ENCODE data around the gene GHRL.

Gene GHRL

GRCh38 chr3:10294030-10294586, 1.4 kb upstream of the GHRL start:
- no peak for DNase-seq

GRCh38 chr3:10291641-10292040, 1.1 kb downstream of the GHRL start:
- no peak for DNase-seq

DNA sequence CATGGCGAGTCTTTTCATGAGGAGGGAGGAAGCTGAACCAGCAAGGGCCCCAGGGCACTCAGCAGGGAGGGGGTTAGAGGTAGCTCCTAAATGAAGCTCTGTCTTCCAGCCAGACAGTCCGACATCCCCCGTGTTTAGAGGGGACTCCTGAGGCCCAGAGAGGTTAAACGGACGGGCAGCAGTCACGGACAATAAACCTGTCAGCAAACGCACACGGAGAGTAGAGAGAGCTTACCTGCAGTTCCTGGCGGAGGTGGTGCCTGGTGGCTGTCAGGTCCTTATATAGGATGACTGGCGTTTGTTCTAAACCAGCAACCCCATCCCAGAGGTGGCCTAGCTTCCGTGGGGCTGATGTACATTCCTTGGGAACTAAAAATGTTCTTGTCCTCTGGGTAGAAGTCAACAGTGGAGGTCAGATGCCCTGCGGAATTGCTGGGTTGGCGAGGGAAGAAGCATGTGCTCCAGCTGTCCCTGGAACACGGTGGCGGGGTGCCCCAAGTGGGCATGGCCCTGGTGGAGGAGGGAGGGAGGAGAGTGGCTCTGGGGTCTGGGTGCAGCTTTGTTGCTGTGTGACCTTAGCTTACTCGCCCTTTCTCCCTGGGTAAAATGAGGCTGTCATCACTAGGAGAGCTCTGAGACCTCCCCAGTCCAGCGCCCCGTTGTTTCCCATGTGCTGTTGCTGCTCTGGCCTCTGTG, 2.1 kb downstream of the GHRL start:
- DNase-seq = no peak

- no peak for DNase-seq
These were observed 2.9 kb downstream of the GHRL start for GRCh38 chr3:10289787-10290355.

DNA sequence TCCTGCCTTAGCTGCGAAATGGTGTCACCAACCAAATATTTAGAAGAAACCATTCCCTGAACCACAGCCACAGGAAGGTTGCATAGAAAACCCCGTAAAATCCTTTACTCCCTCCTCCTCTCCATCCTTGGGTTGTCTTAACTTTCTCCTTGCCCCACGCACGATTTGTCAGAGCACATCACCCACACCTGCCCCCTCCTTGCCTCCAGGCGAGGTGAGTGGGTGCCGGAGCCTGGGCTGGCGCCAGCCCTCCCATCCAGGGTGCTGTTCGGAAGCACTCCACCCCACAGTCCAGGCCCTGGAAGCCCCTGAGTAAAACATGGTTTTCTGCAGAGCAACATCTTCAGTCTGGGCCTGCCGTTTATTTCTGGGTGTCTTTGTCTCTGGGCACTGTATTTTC, 3.7 kb downstream of the GHRL start:
- DNase-seq = no peak

- DNase-seq = no peak
These were observed 4.2 kb downstream of the GHRL start for GRCh38 chr3:10288575-10288960.

- no peak for DNase-seq
These were observed 4.7 kb downstream of the GHRL start for GRCh38 chr3:10287936-10288574.

- DNase-seq = peak; percentile 89
These were observed 6.0 kb downstream of the GHRL start for GRCh38 chr3:10286596-10287295.

DNA sequence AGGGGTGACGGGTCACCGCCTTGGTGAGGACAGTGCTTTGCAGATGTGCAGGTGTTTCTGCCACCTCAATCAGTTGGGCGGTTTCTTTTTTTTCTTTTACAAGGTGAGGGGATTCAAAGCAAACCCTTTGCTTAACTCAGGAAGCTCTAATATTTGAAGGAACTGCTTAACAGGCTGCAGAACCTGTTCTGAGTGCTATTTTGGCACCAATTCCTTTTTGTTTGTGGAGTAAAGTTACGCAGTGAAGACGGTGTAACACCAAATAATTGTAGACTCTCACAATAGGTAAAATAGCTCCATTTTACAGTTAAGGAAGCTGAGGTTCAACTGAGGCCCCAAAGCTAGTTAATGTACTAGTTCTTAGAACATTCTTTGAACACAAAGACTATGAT, 6.6 kb downstream of the GHRL start:
- no peak for DNase-seq

DNA sequence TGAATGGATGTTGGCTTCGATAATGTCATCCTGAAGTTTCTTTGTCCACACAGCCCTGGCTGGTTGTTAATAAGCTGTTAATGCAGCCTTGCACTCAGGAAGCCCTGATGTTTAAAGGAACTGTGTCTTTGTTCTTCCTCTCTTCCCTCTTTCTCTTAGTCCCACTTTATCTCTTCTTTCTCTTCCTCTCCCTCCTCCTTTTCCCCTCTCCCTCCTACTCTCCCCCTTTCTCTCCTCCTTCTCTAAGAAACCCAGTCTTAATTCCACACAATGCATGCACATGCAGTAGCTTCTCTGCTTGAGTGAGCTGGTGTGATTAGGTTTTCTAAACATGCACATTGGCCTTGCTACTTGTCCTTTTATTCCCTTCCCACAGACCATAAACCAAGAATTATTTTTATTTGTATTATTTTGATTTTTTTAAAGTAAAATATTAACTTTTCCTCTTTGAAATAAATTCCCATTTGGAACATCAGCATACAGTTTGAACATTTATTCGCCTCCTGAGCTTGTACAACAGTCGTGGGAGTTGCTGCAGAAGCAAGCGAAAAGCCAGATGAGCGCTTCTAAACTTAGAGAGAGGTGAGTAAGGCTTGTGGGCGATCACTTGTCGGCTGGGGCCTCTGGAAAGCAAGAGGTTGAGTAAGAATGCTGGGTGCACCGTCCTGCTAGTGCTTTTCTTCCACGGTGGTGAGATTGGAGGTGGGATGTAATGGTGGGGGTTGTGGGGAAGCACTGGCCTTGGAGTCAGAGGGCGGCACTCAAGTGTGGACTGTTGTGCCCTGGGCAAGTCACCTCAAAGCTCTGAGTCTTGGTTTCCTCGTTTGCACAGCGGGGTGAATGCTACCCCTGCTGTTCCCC, 7.2 kb downstream of the GHRL start:
- no peak for DNase-seq

DNA sequence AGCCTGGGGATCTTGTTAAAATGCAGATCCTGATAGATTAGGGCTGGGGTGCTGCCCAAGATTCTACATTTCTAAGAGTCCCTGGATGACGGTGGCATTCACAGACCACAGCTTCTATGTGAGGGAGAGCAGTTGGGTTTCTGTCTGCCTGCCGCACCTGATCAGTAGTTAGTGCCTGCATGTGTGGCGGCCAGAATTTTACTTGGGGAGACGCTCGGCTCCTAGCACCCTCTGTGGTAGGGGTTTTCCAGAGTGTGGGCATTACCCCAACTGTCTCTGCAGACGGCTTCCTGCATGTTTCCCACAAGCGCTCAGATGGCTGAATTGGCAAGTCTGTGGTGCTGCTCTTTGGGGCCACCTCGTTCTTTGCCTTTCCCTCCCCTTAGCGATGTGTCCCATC, 8.3 kb downstream of the GHRL start:
- DNase-seq = no peak

DNA sequence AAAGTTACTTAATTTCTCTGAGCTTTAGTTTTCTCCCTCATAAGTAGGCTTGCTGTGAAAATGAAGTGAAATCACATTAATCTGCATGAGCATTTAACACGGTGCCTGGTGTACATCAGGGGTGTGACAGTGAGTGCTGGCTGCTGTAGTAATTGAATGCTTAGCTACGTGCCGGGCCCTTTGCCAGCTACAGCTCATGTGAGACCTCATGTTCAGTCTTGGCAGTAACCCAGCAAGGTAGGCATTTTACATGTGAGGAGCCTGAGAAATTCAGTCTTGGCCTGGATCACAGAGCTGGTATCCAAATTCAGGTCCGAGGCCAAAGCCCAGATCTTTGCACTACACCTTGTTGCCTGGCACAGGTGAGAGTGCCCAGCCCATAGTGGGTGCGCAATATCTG, 9.1 kb downstream of the GHRL start:
- DNase-seq = no peak

DNA sequence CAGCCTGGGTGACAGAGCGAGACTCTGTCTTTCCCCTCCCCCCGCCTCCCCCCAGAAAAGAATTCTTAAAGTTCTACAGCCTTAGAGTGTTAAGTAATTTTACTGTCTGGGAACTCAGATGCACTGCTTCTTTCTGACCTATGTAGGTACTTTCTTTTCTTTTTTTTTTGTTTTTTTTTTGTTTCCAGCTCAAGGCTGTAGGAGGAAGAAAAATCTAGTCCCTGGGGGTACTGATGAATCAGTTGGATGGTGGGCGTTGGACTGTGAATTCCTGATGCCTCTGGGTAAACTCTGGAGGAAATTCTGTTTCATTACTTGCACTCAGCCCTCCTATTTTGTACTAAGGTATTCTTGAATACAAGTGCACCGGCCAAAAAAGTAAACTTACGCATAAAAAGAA, 10.8 kb downstream of the GHRL start:
- DNase-seq = no peak

- DNase-seq = no peak
These were observed 12.2 kb downstream of the GHRL start for GRCh38 chr3:10280571-10280970.

- DNase-seq = no peak
These were observed 12.6 kb downstream of the GHRL start for GRCh38 chr3:10280177-10280529.

DNA sequence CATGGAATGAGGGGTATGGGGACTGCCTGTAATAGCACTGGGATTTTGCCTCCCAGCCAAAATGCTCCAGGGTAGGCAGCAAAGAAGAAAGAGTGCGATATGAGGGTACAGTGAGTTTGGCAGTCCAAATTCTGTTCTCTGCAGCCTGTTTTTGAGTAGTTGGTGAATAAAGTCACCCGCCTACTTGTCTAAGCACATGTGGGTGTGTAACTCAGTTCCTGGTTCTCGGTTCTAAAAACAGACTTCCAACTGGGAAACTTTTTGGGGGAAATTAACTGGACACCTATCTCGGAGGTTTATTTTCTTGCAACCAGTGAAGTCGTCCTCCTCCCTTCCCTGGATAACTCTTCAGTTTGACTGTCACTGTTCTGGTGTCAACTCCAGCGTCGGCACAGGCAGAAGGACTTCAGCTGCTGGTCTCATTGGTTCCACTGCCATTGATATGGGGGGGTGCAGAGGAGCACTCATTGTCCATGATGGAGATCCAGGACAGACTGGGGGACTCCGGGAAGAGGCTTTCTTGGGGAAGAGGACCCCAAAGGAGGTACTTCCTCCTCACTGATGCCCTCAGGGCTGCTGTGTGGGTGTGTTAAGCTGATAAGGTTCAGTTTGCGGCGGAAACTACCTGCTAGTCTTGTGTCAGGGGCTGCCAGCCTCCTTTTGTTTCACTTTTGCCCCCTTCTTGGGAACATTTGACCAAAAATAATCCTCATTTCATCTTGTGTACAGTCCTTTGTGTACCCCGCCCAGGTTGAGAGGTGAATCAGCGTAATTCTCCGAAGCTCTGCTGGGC, 13.2 kb downstream of the GHRL start:
- DNase-seq = peak; percentile 44

DNA sequence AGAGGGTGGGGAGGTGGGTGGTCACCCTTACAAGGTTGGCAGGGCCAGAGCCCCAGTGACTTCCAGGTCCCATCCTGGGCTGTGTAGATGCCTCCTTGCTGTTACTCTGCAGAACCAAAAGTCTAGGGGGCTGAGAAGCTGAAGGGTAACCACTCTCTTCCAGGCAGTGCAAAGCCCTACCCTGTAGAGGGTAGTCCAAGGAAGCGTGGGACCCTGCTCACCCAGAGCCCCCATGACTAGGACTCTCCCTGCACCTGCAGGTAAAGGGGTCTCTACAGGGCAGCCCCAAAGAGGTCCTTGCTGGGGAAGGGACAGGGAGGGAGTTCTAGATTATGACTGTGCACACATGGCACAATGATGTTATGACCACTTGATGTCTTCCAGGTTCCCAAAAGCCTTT, 14.2 kb downstream of the GHRL start:
- DNase-seq = no peak

DNA sequence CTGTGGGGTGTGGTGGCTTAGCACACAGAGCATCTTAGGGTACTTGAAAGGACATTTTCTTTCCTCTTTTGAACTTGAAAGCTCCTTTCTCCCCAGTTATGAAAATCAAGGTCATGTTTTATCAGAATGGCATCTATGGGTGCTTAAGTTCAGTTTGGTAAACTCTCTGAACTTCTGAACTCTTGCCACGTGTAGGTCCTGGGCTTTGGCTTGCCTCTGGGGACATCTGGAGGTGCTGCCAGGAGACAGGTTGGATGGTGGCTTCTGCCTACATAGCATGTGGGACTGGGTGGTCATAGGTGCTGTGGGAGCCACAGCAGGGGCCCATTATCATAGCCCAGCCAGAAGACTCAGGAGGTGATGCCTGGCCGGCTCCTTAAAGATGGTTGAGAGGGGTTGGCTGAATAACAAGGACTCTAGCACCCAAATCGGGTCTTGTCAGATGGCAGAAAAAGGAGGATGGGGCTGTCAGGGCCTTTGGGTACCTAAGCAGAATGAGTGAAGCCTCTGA, 15.6 kb downstream of the GHRL start:
- DNase-seq = no peak

DNA sequence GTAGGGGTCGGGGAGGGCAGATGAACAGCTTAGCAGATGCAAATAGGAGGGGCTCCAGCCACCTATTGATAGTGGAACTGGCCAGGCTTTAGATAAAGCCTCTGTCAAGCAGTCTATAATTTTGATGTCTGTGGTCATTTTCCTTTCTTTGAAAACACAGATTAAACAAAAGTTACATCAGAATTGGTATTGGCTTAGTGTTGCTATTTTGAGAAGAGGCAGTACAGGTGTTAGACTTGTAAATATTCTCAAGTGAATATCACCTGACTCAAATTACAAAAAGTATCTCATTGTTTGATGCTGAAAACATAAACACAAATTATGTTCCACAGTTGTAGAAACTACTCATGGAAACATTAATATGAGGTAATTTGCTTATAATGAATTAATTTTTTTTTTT, 18.1 kb downstream of the GHRL start:
- DNase-seq = peak; percentile 59

GRCh38 chr3:10273702-10274305, 18.9 kb downstream of the GHRL start:
- no peak for DNase-seq

- no peak for DNase-seq
These were observed 19.8 kb downstream of the GHRL start for GRCh38 chr3:10272977-10273376.

Data from OCI-M1 (cell line).